MM.1S (cell line): ENCODE data around the gene SETBP1.

Experiments
- EZH2 ChIP-seq: fragments of 300-600 bp; sonication (generic); optimal IDR thresholded peaks from 2 replicates; pipeline ENCODE3; 2017; ENCODE audit warnings: low read depth, mild to moderate bottlenecking, antibody characterized with exemption, low read length, mixed read lengths
- EZH2phosphoT487 ChIP-seq: fragments of 300-600 bp; sonication (generic); IDR thresholded peaks from 2 replicates; pipeline ENCODE4 v1.6.1; 2018; ENCODE audit warnings: antibody characterized with exemption, low read length
- TF ChIP-seq, protein P1 (sequence below): fragments of 300-600 bp; sonication (generic); IDR thresholded peaks from 2 replicates; pipeline ENCODE4 v1.5.1; 2016; ENCODE audit warnings: antibody characterized with exemption, low read length, mixed read lengths

DNA sequence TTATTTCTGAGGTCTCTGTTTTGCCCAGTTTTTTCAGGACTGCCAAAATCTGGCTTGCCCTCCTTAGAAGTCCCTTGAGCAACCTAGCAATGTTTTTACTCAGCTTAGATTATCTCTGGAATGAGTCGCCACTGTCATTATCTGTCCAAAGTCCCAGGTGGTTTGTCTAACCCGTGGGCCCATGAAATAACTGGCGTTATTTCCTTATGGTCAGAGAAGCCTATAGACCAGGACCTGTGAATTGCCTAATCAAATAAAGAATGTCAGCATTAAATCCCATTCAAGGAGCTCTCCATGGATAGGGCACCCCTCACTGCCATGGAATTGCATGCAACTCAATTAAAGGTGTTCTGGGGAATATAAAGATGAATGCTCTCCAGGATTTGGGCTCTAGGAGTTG lies 373.9 kb downstream of the SETBP1 start:
- TF ChIP-seq, protein P1, sequence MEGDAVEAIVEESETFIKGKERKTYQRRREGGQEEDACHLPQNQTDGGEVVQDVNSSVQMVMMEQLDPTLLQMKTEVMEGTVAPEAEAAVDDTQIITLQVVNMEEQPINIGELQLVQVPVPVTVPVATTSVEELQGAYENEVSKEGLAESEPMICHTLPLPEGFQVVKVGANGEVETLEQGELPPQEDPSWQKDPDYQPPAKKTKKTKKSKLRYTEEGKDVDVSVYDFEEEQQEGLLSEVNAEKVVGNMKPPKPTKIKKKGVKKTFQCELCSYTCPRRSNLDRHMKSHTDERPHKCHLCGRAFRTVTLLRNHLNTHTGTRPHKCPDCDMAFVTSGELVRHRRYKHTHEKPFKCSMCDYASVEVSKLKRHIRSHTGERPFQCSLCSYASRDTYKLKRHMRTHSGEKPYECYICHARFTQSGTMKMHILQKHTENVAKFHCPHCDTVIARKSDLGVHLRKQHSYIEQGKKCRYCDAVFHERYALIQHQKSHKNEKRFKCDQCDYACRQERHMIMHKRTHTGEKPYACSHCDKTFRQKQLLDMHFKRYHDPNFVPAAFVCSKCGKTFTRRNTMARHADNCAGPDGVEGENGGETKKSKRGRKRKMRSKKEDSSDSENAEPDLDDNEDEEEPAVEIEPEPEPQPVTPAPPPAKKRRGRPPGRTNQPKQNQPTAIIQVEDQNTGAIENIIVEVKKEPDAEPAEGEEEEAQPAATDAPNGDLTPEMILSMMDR, result no peak
- TF ChIP-seq EZH2, result no peak
- no peak for TF ChIP-seq EZH2phosphoT487
